NCI-H510A treated with DMSO at 0.1 percent for 48 hours (cell line): Measurements from ENCODE around the gene COG5.

Source experiments
- DNase-seq: peaks from one replicate; lab custom pipeline; 2025; lab: John Stamatoyannopoulos, UW

COG5 gene

DNA sequence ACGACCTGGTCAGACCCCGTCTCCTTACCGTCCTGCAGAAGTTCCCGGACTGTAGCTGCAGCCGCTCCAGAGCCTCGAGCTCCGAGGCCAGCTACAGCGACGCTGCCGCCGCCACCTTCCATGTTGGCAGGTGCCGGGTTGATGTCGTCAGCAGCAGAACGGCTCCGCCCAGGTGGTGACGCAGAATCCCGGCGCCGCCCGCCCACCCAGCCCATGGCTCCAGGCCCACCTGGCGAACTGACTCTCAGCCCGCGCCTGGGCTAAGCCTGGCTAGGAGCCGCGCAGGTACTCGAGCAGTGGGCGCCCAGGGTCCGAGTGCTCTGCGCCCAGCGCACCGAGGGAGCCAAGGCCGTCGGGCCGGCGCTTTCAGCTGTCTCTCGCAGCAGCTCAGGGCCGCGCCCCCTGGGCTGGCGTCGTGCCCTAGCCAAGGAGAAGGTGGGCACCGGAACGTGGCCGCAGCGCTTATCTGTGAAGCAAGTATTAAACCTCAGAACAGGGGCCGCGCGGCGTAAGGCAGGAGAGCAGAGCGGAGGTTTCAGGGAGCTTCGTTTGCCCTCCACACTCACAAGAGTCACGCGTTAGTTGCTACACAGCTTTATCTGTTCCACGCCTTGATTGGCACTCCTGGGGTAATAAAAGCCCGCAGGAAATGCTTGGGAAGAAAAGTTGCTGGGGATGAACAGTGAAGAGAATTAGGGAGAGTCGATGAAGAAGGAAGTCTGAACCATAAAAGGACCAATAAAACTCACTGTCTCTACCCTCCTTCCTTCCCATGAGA lies at the start of gene COG5, which contains the start of gene DUS4L:
COG5 (minus strand) TSS at position 146 of the 778 bp plus-strand sequence; CDS start at position 122, 24 bp downstream.
DUS4L (plus strand) TSS at position 197 of the 778 bp plus-strand sequence. CDS start 3,100 bp downstream, outside the sequence.
- peak; percentile 54 for DNase-seq

DNA sequence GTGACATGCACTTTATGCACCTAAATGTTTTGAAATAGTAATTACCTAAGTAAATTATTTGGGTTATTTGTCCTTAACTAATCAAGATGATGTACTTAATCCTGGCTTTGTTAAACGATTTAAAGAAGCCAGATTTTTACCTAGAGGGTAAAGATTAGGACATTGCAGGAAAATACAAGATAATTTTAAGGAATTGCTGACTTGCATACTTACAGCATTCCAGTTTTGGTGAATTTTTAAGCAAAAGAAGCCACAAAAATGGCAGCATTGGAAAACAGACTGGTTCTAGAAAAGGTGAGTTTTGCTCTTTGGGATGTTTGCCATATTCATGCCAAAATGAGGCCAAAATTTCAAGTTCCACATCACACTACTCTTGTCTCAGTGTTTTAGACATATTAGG lies 49.7 kb upstream of the COG5 start:
- DNase-seq = no peak

DNA sequence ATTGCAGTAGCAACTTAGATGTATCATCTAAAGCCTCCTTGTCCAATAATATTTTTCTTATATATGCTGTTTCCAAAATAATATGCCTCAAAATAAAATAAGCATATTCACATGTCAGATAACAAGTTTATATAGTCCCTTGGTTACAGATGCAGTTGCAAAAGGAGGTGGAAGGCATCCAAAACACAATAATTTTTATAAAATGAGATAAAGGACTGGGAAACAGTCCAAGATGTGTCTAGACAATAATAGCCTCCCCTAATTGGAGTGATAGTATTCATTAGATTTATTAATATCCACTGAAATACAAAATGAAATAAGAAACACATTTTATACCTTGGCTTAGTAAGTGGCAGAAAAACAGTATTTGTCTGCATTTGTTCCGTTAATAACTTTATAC lies 46.6 kb upstream of the COG5 start:
- no peak for DNase-seq

DNA sequence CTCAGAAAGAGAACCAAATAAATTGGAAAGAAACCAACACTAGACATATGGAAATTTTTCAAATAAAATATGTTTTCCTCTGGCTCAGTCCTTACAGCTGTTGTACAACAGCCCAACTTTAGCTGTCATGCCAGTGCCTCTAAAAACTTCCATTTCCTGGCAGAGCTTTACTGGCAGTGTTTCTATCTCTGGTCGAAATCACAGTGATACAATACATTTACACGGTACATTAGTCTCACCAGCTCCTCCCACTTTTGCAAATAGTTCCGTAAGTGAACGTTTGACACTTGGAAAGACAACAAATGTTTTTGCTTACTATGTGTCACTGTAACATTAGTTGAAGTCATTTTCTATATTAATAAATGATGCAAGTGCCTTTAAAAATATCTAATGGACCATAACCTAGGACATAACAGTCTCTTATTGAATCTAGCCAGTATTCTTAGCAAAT lies 46.1 kb upstream of the COG5 start:
- DNase-seq = no peak

DNA sequence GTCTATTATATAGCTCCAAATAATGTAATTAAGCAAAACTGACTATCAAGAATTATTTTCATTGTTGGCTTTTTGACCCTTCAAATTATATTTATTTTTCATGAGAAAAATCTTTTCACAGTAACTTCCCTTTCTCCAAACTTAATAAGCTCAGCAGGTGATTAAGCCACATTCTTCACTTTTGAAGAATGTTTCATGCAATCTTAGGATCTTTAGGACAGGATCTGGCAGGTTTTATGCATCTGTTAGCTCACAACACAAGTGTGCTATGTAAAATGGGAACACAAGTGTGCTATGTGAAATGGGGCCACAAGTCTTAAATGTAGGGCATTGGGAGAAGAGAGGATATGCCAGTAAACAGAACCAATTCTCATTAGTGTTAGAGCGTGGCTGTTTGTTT lies 42.6 kb upstream of the COG5 start:
- no peak for DNase-seq

DNA sequence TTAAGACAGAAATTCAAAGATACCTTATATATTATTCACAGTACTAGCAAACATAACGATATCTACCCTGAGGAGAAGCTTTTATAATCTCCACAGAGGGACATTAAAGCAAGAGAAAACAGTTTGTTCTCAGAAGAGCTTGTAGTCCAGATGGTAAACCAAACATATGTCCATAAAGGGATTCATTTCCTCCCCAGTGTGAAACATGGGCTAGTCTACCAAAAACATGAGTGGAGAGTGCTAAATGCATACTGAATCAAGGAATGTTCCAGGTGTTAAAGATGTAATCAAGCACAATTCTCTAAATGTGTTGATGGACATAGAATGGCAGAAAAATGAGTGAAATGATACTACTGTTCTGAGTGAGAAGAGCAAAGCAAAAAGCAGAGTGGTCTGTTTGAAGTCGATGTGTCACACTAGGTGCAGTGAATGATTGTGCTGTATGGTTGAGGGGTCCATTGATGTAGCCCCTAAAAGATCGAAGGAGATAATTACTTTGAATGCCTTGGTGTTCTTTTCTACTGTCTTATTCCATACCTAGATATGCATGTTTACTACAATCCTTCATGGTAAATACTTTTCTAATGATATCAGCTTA lies 41.6 kb upstream of the COG5 start:
- DNase-seq = no peak

DNA sequence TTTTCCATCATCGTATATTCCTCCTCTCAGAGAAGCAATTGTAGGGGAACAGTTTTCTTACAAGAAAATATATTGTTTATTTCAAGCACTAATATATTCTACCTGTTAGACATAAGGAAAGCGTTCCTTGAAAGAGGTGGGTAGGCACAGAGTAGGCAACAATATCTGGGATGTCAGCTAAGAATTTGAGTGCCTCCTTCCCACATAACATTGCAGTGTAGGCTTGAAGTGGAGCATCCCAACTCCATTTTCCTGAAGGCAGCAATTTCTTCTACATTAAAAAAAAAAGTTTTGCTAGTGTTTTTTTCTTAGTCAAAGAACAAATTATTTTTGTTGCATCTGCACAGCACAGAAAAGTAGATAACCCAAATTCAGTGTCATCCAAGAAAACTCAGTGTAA lies 37.1 kb upstream of the COG5 start:
- DNase-seq = no peak

DNA sequence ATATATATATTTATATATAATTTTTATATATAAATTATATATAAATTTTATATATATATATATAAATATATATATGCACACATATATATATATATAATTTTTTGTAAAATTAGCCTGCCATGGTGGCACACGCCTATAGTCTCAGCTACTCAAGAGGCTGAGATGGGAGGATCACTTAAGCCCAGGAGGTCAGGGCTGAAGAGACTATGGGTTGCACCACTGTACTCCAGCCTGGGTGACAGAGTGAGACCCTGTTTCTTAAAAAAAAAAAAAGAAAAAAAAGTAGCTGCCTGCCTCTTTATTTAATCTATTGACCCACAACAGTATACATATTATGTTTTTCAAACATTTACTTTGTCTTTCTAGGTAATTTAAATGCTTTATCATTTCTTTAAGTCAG lies 35.5 kb upstream of the COG5 start:
- no peak for DNase-seq

DNA sequence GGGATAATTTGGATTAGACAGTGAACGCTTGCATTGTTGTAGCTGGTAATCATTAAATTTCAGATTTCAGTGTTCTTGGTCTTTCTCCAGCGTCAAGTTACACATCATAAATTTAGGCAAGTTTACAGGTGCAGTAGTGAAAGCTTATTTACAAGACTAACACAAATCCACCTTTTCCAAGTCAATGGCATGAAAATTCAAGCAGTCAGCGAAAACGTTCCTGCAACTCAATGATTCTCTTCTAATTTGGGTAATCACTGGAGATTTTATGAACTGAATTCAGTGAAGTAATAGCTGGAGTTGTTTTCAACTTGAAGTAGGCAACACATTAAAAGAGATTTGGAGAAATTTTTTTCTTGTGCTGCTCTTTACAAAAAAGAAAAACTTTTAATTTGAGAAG lies 34.2 kb upstream of the COG5 start:
- DNase-seq = no peak

DNA sequence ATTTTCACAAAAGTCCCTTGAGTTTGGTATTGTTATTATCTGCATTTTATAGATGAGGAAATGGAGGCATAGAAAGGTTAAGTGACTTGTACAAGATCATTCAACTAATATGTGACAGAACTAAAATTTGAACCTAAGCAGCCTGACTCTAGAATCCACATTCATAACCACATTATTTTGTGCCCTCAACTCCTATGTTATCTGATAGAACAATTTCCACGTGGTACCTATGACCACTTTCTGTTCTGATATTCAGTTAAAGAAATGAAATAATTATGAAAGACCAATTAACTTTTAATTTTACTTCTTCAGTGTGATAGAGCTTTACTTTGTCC lies 33.8 kb upstream of the COG5 start:
- no peak for DNase-seq

DNA sequence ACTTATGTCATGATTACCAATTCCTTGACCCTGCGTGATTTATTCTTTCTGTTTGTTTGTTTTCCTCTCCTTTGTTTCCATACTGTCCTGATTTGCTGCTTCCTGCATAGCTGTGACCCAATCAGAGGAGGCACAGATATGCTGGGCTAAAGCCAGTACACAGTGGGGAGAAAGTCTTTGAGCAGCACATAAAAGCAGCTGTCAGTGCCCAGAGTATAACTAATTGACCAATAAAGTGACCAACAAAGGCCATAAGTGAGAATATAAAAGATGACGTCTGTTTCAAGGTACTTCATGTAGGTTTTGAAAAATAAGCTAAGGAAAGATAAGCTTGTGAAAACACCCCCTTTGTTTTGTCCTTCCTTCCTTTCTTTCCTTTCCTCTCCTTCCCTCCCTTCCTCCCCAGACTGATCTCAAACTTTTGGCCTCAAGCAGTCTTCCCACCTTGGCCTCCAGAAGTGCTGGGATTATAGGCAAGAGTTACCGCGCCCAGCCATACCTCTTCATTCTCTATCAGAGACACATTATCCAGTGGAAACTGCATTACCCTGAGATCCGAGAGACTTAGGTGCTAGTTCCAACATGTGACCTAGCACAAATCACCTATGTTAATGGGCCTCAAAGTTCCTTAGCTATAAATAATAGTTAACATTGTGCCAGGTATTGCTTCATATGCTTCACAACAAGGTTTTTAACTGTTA lies 33.3 kb upstream of the COG5 start:
- no peak for DNase-seq

DNA sequence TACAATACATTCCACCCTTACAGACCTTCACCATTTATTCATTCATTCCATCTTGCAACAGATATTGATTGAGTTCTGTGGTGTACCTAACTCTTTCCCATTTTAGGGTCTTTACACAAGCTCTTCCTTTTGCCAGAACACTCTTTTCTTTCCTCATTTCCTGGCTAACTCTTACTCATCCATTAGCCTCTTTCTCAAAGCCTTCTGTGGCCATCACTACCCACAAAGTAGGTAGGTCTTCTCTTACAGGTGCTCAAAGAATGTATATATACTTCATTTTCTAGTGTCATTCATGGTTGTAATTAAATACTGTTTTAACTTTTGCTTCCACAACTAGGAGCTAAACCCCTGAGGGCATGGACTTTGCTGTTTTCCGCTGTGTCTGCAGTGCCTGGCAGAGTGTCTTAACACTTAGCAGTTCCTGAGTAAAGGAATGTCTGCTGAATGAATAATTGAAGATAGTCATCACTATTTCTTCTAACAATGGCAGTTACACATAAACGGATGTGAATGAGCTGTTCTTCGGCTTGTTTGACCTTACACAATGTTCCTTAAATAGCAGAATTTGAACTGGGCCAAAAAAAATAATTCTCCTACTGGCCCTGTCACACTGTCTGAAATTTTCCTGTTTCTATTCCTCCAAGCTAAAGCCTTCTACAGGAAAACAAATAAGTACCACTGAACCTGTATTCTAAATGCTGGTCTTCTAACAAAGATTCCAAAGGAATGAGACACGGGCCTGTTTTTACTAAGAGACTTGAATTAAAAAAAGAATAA lies 31.4 kb upstream of the COG5 start:
- DNase-seq = no peak

DNA sequence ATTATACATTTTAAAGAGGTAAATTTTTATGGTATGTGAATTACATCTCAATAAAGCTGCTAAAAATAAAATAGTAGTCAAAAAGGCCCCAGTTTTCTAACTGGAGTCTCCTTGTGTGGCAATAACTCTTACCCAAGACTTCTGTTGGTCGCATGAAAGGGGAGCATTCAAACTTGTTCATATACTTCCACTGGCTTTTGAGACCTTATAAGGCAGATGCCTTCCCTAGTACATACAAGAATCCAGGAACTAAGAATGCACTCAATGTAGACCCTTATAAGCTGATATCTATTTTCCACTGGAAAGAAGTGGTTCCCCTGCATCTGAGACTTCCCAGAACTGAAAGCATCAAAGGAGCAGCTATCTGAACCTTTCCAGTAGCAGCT lies 29.3 kb upstream of the COG5 start:
- DNase-seq = no peak

DNA sequence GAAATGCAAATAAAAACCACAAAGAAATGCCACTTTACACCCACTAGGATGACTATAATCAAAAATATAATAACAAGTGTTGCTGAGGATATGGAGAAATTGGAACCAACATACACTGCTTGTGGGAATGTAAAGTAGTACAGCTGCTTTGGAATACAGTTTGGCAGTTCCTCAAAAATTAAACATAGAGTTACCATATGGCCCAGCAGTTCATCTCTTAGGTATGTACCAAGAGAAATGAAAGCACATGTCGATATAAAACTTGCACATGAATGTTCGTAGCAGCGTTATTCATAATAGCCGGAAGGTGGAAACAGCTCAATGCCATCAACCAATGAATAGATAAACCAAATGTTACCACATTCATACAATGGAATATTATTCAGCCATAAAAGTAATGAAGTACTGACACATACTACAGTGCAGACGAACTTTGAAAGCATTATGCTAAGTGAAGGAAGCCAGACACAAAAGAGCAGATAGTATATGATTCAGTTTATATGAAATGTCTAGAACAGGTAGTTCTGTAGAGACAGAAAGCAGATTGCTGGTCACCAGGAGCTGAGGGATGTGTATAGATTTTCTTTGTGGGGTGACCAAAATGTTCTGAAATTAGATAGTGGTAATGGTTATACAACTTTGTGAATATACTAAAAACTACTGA lies 28.8 kb upstream of the COG5 start:
- no peak for DNase-seq

DNA sequence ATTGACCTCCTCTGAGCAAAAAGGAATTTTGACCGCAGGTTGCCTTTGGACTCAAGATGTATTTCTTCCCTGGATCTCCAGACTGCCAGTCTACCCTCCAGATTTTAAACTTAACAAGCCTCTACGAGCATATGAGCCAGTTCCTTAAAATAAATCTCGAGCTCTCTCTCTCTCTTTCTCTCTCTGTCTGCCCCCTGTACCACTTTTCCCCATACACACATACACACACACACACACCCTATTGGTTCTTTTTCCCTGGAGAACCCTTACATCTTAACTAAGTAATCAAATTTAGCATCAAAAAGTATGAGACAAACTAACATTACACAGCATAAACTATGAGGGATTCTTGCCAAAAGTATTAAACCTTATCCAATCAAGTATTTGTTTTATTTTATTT lies 27.7 kb upstream of the COG5 start:
- no peak for DNase-seq

DNA sequence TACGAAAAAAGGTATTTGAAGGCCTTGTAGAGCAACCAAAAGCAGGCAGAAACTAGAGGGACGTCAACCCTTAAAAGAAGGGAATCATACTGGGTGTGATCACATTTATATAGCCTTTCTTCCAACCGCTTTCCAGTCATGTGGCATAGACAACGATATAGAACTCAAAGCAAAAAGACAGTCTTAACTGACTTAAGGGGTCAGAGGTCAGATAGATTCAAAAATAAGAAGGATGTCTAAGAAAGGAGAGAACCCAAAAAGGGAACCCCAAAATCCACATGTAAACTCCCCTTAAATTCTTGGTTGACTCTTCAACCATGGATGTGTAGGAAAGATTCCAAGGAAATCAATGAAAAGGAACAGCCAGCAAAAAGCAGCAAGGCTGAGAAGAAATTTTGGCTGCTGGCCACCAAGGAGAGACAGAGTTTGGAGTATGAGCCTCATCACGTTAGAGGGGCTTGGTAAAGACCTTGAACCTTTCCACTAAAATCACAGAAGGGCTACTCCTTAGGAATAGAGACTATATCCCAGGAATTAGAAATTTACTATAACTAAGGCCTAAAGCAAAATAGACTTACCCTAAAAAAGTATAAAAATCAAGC lies 24.9 kb upstream of the COG5 start:
- no peak for DNase-seq

DNA sequence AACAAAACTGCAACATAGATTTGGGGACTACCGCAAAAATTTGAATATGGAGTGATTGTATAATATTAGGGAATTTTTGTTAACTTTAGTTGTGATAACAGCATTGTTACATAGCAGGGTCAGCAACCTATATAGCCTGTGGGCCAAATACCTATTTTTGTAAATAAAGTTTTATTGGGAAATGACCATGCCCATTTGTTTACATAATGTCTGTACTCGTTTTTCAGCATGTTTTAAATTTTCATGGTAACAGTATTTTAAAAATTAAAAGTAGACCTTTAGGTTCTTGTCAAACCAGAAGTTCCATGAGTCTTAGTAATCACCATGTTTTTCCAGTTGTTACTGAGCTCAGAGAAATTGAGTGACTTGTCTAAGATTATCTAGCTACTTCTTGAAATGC lies 21.0 kb upstream of the COG5 start:
- no peak for DNase-seq

DNA sequence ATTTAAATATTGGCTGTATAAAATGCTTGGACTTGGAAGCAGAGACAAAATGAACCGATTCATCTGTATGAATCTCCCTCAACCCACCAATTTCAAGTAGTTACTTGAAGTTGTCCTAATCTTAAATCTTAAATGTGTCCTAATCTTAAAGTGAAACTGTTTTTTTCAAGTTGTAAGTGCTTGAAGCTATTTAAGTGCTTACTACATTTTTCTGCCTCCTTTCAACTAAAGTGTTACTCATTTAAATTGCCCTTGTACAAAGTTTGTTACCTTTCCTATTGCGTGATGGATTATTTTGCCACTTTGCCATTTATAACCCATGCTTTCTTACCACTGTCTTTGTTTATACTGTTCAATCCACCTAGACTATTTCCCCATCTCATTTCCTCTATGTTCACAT lies 19.2 kb upstream of the COG5 start:
- no peak for DNase-seq

DNA sequence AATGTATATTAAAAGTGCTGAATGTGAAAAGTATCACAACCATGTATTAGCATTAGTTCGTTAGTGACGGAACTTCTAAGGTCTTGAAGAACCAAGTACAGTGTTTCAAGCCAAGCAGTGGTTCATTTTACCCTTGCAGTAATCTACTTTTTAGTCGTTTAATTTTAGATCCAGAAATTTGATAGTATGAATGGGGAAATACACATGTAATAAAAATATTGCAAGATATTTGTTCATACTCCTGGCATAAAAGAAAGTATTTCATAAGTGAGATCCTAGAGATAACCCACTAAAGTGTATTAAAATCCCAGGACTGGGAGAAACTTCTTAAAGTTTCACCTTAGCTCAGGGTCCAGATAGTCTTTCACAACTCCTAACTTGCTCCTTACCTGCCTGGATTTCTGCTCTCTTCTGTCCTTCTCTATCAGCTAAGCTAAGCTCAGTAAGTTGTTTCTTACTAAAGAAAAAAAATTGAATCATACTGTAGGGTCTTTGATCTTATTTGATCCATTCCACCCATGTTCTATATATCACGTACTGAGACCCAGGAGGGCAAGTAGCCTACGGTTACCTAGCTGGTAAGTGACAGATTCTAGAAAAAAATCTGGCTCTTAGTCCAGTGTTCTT lies 17.8 kb upstream of the COG5 start:
- DNase-seq = no peak

DNA sequence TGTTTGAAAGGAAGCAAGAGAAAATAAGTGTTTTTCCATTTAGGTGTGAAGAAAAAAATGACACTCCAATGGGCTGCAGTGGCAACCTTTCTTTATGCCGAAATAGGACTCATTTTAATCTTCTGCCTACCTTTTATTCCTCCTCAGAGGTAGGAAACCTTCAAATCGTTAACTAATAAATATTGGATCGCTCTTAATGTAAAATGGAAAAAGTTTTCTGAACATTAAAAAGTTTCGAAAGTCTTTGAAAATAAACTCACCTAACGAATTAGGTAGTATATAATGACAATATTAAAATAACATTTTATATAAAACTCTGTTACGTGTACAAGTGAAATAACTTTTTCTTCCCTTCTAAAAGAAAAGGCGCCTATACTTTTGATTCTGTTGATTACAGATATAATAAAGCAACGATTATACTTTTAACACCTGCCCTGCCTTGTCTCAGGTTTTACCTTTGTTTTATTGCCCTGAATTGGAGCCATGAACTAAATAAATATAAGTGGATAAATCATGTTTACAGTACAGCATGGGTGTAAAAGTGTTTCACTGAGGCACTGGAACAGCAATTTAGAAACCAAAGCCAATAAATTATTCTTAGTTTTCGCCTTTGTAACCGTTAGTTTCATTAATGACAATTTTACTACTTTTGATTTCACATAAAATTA lies 17.1 kb upstream of the COG5 start:
- DNase-seq = no peak
